Measurements from ENCODE around the gene VIPR2. TPM values are rescaled to one million over a fixed set of nuclear protein-coding genes. Genes with fewer than 3 reads are reported as not detected.
"Not testable (repeated sequence)": the region's sequence is repeated elsewhere in the genome, so short reads cannot be mapped to it uniquely, and the experiment has no call there.

Gene VIPR2
- total and polyA plus RNA-seq, 8 donors, result 3.7 to 13.7 (median 10.6) TPM

DNA sequence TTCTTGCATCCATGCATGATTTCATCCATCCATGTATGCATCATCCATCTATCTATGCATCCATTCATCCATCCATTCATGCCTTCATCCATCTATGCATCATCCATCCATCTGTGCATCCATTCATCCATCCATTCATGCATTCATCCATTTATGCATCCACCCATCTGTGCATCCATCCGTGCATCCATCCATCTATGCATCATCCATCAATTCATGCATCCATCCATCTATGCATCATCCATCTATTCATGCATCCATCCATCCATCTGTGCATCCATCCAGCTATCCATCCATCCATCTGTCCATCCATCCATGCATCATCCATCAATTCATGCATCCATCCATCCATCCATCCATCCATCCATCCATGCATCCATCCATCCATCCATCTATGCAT is 157.0 kb downstream of the VIPR2 start:
- ATAC-seq (no peak), DNase-seq (no peak), FAIRE-seq (no peak)
- intact Hi-C loops (cut with DNase I), result no loop called here
- Histone ChIP-seq H3K4me1 (no peaks in the 10 kb centered on the region), H3K9me3 (no peaks in the 10 kb centered on the region), H3K27ac (no peak overlapping the region), H3K27me3 (no peaks in the 10 kb centered on the region), H3K36me3 (no peaks in the 10 kb centered on the region), H3K4me3 (no peak overlapping the region)
- whole genome bisulfite sequencing, 2 donors, result 35 to 56% methylated on average over 1 of the region's 1 CpG
- TF ChIP-seq, protein P1, sequence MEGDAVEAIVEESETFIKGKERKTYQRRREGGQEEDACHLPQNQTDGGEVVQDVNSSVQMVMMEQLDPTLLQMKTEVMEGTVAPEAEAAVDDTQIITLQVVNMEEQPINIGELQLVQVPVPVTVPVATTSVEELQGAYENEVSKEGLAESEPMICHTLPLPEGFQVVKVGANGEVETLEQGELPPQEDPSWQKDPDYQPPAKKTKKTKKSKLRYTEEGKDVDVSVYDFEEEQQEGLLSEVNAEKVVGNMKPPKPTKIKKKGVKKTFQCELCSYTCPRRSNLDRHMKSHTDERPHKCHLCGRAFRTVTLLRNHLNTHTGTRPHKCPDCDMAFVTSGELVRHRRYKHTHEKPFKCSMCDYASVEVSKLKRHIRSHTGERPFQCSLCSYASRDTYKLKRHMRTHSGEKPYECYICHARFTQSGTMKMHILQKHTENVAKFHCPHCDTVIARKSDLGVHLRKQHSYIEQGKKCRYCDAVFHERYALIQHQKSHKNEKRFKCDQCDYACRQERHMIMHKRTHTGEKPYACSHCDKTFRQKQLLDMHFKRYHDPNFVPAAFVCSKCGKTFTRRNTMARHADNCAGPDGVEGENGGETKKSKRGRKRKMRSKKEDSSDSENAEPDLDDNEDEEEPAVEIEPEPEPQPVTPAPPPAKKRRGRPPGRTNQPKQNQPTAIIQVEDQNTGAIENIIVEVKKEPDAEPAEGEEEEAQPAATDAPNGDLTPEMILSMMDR (IDR thresholded peaks at IDR 0.05), result no peak

DNA sequence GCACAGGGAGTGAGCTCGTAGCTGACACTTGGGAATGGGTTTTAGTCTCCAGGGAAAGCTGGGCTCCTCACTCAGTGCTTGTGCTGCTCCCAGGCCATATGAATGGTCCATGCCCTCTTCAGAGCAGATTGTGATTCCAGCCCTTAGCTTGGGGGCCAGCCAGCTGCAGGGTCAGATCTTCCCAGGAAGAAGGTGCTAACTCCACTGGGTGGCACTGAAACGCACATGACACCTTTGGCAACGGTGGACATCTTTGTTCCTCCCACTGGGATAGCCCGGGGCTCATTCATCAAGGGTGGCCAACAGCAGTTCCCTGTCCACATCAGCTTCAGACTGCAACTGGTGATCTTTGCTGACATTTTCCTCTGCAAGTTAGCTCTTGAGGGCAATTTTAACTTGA is 159.1 kb downstream of the VIPR2 start:
- intact Hi-C loops (cut with DNase I), result no loop called here
- FAIRE-seq (no peak), ATAC-seq (no peak), DNase-seq (no peak)
- Histone ChIP-seq H3K36me3 (no peaks in the 10 kb centered on the region), H3K4me3 (no peak overlapping the region), H3K4me1 (no peaks in the 10 kb centered on the region), H3K9me3 (no peaks in the 10 kb centered on the region), H3K27me3 (no peaks in the 10 kb centered on the region), H3K27ac (no peak overlapping the region)
- TF ChIP-seq, protein P1 (IDR thresholded peaks at IDR 0.05), result no peak
- 49 to 71% methylated on average over 4 of the region's 4 CpGs for WGBS, 2 donors

DNA sequence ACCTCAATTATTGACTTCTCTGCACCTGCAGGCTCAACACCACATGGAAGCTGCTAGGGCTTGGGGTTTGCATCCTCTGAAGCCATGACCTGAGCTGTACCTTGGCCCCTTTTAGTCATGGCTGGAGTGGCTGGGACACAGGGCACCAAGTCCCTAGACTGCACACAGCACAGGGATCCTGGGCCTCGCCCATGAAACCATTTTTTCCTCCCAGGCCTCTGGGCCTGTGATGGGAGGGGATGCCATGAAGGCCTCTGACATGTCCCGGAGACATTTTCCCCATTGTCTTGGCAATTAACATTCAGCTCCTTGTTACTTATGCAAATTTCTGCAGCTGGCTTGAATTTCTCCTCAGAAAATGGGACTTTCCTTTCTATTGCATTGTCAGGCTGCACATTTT is 160.7 kb downstream of the VIPR2 start:
- H3K36me3 ChIP-seq; intact Hi-C loops (cut with DNase I); DNase-seq; FAIRE-seq; H3K27me3 ChIP-seq; H3K9me3 ChIP-seq; H3K4me3 ChIP-seq; H3K4me1 ChIP-seq; H3K27ac ChIP-seq; ATAC-seq: not testable (repeated sequence)
- 63 to 64% methylated on average over 2 of the region's 2 CpGs for WGBS, 2 donors

DNA sequence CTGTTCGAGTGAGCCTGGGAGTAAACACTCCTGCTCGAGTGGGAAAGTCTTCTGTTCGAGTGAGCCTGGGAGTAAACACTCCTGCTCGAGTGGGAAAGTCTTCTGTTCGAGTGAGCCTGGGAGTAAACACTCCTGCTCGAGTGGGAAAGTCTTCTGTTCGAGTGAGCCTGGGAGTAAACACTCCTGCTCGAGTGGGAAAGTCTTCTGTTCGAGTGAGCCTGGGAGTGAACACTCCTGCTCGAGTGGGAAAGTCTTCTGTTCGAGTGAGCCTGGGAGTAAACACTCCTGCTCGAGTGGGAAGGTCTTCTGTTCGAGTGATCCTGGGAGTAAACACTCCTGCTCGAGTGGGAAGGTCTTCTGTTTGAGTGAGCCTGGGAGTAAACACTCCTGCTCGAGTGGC is 162.6 kb downstream of the VIPR2 start:
- H3K4me3 ChIP-seq; DNase-seq; ATAC-seq; H3K27ac ChIP-seq; H3K9me3 ChIP-seq; H3K36me3 ChIP-seq; H3K4me1 ChIP-seq; FAIRE-seq; intact Hi-C loops (cut with DNase I); H3K27me3 ChIP-seq: not testable (repeated sequence)
- 54 to 65% methylated on average over 7 to 9 of the region's 15 CpGs for WGBS, 2 donors

DNA sequence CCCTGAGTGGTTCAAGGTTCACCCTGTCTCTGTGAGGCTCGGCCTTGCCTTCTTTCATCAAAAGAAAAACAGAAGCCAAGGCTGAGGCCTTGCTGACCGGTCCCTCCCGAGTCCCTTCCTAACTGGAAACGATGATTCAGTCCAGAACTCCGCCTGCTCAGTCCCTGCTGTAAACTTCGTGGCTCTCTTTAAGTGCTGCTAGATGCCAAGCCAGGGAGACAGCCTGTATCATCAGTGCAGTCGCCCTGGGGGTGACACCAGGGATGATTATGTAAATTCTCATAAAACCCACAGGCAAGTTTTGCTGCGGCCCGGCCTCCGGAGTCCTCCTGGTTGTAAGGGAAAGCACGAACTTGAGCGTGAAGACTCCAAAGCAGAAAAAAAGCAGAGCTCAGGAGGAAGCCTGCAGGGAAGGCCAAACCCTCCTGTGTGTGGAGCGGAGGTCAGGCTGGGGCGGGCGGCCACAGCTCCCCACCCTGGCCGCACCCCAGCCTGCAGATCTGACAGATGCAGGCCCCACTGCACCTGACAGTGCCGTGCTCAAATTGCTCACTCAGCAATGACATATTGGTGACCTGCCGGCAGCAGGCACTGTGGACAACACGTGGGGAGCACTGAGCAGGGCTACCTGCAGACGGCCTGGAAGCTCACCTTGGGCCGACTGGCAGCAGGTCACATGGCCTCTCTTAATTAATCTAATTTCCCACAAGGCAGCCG is 164.9 kb downstream of the VIPR2 start:
- Histone ChIP-seq H3K4me1 (no peaks in the 10 kb centered on the region), H3K9me3 (no peaks in the 10 kb centered on the region), H3K27ac (no peak overlapping the region), H3K4me3 (no peak overlapping the region), H3K36me3 (no peaks in the 10 kb centered on the region), H3K27me3 (no peaks in the 10 kb centered on the region)
- TF ChIP-seq, protein P1 (IDR thresholded peaks at IDR 0.05), result no peak
- 82 to 86% methylated on average over 22 of the region's 22 CpGs for WGBS, 2 donors
- FAIRE-seq (no peak), DNase-seq (no peak), ATAC-seq (no peak)
- intact Hi-C loops (cut with DNase I), result loop anchor here in 1 of 3 donors (5.0 kb wide), 2 partner anchors 92 to 282 kb away; no protein-coding TSS in a partner anchor

DNA sequence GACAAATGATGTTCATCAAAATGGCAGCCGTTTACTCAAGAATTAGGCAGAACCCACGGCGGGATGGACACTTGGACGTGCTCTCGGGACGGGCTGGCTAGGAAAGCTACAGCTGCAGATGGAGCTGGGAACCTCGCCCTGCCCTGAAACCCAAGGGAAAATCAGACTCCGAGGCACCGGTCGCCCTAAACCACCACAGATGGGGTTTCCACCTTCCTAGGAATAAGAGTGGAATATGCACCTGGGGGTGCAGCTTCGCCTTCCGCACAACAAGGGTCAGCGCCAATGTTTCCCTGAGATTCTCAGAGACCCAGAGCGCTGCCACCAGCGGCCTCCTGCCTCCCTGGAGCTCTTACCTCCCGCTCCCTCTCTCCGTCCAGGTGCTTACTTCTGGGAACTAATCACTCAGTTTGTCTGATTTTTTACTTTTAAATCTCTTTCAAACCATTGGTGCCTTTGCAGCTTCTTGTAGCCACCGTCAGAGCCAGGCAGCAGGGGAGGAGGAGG is 165.6 kb downstream of the VIPR2 start:
- H3K4me1 ChIP-seq, result no peaks in the 10 kb centered on the region
- no peak overlapping the region for H3K27ac ChIP-seq
- no peaks in the 10 kb centered on the region for H3K36me3 ChIP-seq
- H3K27me3 ChIP-seq, result no peaks in the 10 kb centered on the region
- ATAC-seq (no peak), FAIRE-seq (no peak), DNase-seq (no peak)
- intact Hi-C loops (cut with DNase I), result loop anchor here in 1 of 3 donors (5.0 kb wide), 2 partner anchors 92 to 282 kb away; no protein-coding TSS in a partner anchor
- no peaks in the 10 kb centered on the region for H3K9me3 ChIP-seq
- TF ChIP-seq, protein P1 (IDR thresholded peaks at IDR 0.05), result no peak
- H3K4me3 ChIP-seq, result no peak overlapping the region
- 84 to 87% methylated on average over 18 of the region's 18 CpGs for WGBS, 2 donors
